HG02973 (cell line): ENCODE data around the gene SRMS.

ENCODE experiments used
- ATAC-seq: cut with Tn5 transposase; IDR thresholded peaks from one replicate; pipeline ENCODE4 v1.9.1; 2021; ENCODE audit warnings: moderate library complexity; ENCODE audit not compliant: unreplicated experiment

The SRMS gene

DNA sequence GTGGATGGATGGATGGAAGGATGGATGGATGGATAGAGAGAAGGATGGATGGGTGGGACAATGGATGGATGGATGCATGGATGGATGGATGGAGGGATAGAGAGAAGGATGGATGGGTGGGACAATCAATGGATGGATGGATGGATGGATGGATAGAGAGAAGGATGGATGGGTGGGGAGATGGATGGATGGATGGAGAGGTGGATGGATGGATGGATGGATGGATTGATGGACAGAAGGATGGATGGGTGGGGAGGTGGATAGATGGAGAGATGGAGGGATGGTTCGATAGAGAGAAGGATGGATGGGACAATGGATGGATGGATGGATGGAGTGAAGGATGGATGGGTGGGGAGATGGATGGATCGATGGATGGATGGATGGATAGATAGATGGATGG is 55.0 kb downstream of the SRMS start:
- no peak for ATAC-seq

DNA sequence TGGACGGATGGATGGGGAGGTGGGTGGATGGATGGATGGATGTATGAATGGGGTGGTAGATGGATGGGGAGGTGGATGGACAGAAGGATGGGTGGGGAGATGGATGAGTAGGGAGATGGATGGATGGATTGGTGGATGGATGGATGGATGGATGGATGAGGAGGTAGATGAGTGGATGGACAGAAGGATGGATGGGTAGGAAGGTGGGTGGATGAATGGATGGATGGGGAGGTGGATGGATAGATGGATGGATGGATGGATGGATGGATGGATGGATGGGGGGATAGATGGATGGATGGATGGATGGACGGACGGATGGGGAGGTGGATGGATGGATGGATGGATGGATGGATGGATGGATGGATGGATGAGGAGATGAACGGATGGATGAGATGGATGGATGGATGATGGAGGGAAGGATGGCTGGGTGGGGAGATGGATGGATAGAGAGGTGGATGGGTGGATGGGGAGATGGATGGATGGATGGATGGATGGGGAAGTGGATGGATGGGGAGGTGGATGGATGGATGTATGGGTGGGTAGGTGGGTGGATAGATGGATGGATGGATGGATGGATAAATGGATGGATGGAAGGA is 55.8 kb downstream of the SRMS start:
- no peak for ATAC-seq

DNA sequence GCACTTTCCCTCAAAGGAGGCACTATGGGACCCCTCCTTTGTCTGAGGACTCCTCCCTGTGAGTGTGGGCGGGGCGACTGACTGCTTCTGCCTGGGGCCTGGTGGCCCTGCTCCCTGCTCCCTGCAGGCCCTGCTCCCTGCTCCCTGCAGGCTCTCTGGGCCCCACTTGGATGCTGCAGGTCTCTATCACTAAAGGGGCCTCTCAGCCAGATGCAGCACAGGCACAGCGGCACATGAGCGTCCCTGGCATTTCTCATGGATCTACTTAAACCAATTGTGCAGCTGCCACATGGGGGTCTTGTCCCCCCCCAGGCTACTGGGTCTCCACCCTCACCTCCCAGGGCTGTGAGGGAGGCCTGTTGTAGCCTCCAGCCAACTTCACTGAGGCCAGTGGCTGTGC is 56.5 kb downstream of the SRMS start:
- ATAC-seq, result no peak
